Duodenal mucosa (tissue), 2 donors: ENCODE results near the gene KSR2.

Experiments used
- H3K27ac ChIP-seq: one replicate; pipeline ENCODE4 v1.7.0; 2013; ENCODE audit warnings: low read depth, low read length
- H3K27me3 ChIP-seq, 2 donors: one replicate each; pipeline ENCODE4 v1.7.0; 2013; ENCODE audit warnings: low read length in 2 of 2, control low read depth in 1 of 2; ENCODE audit not compliant: insufficient read depth in 2 of 2, control insufficient read depth in 1 of 2
- H3K36me3 ChIP-seq, 2 donors: one replicate each; pipeline ENCODE4 v1.7.0; 2013; ENCODE audit warnings: low read length in 2 of 2, control low read depth in 1 of 2; ENCODE audit not compliant: insufficient read depth in 2 of 2, control insufficient read depth in 1 of 2
- H3K4me1 ChIP-seq, 2 donors: one replicate each; pipeline ENCODE4 v1.7.0; 2013; ENCODE audit warnings: low read length in 2 of 2, control low read depth in 1 of 2; ENCODE audit not compliant: insufficient read depth in 2 of 2, control insufficient read depth in 1 of 2
- H3K4me3 ChIP-seq, 2 donors: one replicate each; pipeline ENCODE4 v1.7.0; 2013; ENCODE audit warnings: low read length in 2 of 2, low read depth in 1 of 2
- H3K9ac ChIP-seq, 2 donors: one replicate each; pipeline ENCODE4 v1.7.0; 2013; ENCODE audit warnings: low read length in 2 of 2, low read depth in 1 of 2
- H3K9me3 ChIP-seq, 2 donors: one replicate each; pipeline ENCODE4 v1.7.0; 2013; ENCODE audit warnings: low read length in 2 of 2, control low read depth in 1 of 2; ENCODE audit not compliant: control insufficient read depth in 1 of 2

The KSR2 gene

GRCh38 chr12:117703584-117703983 lies 265.2 kb downstream of the KSR2 start:
- no peak overlapping the region for H3K4me3 ChIP-seq
- H3K36me3 ChIP-seq, result no peaks in the 10 kb centered on the region
- H3K27ac ChIP-seq, result no peak overlapping the region
- H3K9me3 ChIP-seq, result no peaks in the 10 kb centered on the region
- no peaks in the 10 kb centered on the region for H3K27me3 ChIP-seq
- H3K9ac ChIP-seq, result no peak overlapping the region
- no peaks in the 10 kb centered on the region for H3K4me1 ChIP-seq

DNA sequence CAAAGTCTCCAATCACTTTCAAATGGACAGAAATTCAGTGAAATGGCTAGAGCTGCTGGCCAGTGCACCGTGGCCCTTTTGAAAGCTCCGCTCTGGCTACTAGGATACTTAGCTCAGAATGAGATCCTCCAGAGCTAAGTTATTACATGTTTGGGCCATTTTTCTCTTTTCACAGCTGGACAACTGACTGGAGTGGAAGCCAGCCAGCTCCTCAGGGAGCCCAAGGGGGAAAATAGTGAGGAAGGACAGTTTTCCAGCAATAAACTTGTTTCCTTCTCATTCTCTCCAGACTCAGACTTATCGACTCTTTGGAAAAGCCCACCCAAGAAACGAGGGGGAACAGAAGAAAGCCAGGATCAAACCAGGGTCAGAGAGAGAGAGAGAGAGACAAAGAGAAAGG lies 266.0 kb downstream of the KSR2 start:
- no peaks in the 10 kb centered on the region for H3K4me1 ChIP-seq
- no peak overlapping the region for H3K9ac ChIP-seq
- H3K27me3 ChIP-seq, result no peaks in the 10 kb centered on the region
- no peaks in the 10 kb centered on the region for H3K9me3 ChIP-seq
- H3K4me3 ChIP-seq, result no peak overlapping the region
- H3K27ac ChIP-seq, result no peak overlapping the region
- H3K36me3 ChIP-seq, result no peaks in the 10 kb centered on the region

- H3K4me1 ChIP-seq, result no peaks in the 10 kb centered on the region
- H3K9me3 ChIP-seq, result no peaks in the 10 kb centered on the region
- H3K4me3 ChIP-seq, result no peak overlapping the region
- H3K36me3 ChIP-seq, result no peaks in the 10 kb centered on the region
- no peak overlapping the region for H3K9ac ChIP-seq
- no peaks in the 10 kb centered on the region for H3K27me3 ChIP-seq
- no peak overlapping the region for H3K27ac ChIP-seq
Measured at GRCh38 chr12:117699575-117699974, 269.2 kb downstream of the KSR2 start.

DNA sequence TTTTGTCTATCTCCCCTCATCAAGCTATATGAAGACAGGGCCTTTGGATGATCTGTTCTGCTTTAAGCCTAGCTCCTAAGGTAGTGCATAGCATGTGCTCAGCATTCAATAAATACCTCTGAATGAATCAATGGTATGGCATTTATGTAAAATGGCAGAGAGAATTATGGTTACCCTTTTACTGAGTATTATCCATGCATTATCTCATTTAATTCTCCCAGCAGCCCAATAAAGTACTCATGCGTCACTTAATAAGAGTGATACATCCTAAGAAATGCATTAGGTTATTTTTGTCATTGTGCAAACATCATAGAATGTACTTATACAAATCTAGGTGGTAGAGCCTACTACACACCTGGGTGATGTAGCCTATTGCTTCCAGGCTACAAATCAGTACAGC lies 269.7 kb downstream of the KSR2 start:
- H3K27me3 ChIP-seq, result no peaks in the 10 kb centered on the region
- H3K4me3 ChIP-seq, result no peak overlapping the region
- H3K36me3 ChIP-seq, result no peaks in the 10 kb centered on the region
- H3K9ac ChIP-seq, result no peak overlapping the region
- H3K4me1 ChIP-seq, result no peaks in the 10 kb centered on the region
- H3K27ac ChIP-seq, result no peak overlapping the region
- no peaks in the 10 kb centered on the region for H3K9me3 ChIP-seq

DNA sequence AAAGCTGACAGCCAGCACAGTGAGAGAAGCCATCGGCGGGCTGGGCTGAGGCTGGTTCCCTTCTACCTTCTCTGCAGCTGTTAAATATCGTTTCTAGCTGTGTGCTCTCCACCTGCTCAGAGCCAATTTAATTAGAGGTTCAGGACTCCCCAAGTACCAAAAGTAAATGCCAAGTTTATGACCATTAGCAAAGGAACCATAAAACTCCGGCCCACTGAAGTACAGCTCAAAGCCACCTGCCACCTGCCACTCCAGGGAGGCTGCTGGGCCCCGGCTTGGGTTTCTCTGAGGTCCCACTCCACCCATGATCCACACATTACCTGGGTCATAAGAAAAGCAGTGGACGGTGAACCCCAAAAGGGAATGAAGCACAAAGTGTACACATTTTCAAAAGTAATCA lies 272.8 kb downstream of the KSR2 start:
- no peaks in the 10 kb centered on the region for H3K27me3 ChIP-seq
- no peak overlapping the region for H3K27ac ChIP-seq
- H3K36me3 ChIP-seq, result no peaks in the 10 kb centered on the region
- H3K9me3 ChIP-seq, result peaks cover 0 to 7% of the 10 kb centered on the region in 2 donors
- no peaks in the 10 kb centered on the region for H3K4me1 ChIP-seq
- H3K9ac ChIP-seq, result no peak overlapping the region
- H3K4me3 ChIP-seq, result no peak overlapping the region

DNA sequence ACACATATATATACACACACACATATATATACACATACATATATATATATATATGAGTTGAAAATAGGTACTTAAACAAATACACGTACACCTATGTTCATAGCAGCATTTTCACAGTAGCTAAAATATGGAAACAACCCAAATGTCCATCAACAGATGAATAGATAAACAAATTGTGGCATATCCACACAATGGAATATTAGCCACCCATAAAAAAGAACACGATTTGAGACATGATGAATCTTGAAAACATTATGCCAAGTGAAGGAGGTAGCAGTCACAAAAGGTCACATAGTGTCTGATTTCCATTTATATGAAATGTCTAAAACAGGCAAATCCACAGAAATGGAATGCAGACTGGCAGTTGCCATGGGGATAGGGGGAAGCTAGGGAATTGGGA lies 276.3 kb downstream of the KSR2 start:
- no peak overlapping the region for H3K27ac ChIP-seq
- no peaks in the 10 kb centered on the region for H3K36me3 ChIP-seq
- H3K9ac ChIP-seq, result no peak overlapping the region
- H3K4me1 ChIP-seq, result no peaks in the 10 kb centered on the region
- H3K4me3 ChIP-seq, result no peak overlapping the region
- H3K9me3 ChIP-seq, result peaks cover 0 to 7% of the 10 kb centered on the region in 2 donors
- H3K27me3 ChIP-seq, result no peaks in the 10 kb centered on the region

DNA sequence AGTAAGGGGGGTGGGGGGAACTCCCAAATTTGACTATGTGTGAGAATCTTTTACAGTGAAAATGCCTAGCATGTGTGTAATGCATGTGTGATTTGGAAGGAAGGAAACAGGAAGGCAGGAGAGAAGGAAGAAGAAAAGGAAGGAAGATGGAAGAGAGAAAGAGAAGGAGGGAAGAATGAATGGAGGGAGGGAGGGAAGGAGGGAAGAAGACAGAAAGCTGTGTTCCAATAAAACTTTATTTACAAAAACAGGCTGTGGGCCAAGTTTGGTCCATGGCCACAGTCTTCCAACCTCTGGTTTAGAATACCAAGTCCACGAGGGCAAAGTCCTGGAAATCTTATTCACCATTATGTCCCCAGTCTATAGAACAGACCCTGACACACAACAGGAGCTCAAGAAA lies 278.9 kb downstream of the KSR2 start:
- peaks cover 0 to 7% of the 10 kb centered on the region in 2 donors for H3K9me3 ChIP-seq
- H3K4me1 ChIP-seq, result peaks cover 6 to 10% of the 10 kb centered on the region in 2 donors
- H3K4me3 ChIP-seq, result no peak overlapping the region
- no peak overlapping the region for H3K9ac ChIP-seq
- no peaks in the 10 kb centered on the region for H3K27me3 ChIP-seq
- no peak overlapping the region for H3K27ac ChIP-seq
- no peaks in the 10 kb centered on the region for H3K36me3 ChIP-seq

DNA sequence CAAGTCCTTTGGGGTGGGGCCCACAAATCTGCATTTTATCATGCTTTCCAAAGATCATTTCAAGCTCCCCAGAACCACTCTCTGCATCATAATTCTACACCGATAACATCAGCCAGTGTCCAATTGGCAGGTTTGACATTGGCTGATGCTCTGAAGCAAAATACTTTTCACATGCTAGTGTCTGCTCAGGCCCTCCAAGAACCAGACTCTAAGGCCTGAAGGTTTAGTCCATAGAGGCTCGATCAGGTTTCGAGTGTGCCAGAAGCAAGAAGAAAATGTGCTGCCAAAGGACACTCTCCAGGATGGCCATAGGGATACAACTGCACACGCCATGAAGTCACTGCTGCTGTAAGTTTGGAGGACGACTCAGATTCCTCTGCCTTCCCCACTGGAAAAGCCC lies 280.3 kb downstream of the KSR2 start:
- H3K9me3 ChIP-seq, result peaks cover 0 to 3% of the 10 kb centered on the region in 2 donors
- no peaks in the 10 kb centered on the region for H3K36me3 ChIP-seq
- H3K27me3 ChIP-seq, result no peaks in the 10 kb centered on the region
- H3K4me1 ChIP-seq, result peaks cover 6 to 10% of the 10 kb centered on the region in 2 donors
- no peak overlapping the region for H3K9ac ChIP-seq
- no peak overlapping the region for H3K4me3 ChIP-seq
- no peak overlapping the region for H3K27ac ChIP-seq

DNA sequence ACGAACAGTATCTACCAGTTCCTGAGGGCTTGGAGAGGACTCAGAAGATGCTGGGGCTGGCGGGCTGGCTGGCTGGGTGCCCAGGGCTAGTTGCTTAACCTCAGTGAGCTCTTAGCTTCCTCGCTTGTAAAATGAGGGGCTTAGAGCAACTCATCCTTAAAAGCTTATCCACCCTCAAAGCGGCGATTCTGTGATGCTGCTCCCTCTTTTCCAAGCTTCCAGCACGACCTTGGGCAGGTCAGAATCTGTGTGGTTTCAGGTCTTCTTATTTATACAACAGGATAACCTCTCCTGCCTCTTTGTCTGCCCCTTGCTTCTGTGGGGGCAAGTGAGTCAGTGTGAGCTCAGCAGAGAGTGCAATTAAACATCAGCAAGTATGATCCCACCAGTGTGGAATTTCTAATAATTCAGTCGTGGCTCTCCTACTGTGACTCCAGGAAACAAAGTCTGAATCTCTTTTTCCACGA lies 281.8 kb downstream of the KSR2 start:
- Histone ChIP-seq H3K27ac (no peak overlapping the region), H3K9ac (no peak overlapping the region), H3K36me3 (no peaks in the 10 kb centered on the region), H3K9me3 (no peaks in the 10 kb centered on the region), H3K4me1 (peaks cover 6 to 10% of the 10 kb centered on the region in 2 donors), H3K4me3 (no peak overlapping the region), H3K27me3 (no peaks in the 10 kb centered on the region)

- Histone ChIP-seq H3K27ac (no peak overlapping the region), H3K9me3 (no peaks in the 10 kb centered on the region), H3K36me3 (no peaks in the 10 kb centered on the region), H3K27me3 (no peaks in the 10 kb centered on the region), H3K9ac (no peak overlapping the region), H3K4me3 (no peak overlapping the region), H3K4me1 (peaks cover 6 to 10% of the 10 kb centered on the region in 2 donors)
Measured at GRCh38 chr12:117686210-117686609, 282.6 kb downstream of the KSR2 start.
